CD4-positive, alpha-beta memory T cell (primary cell): ENCODE data around the gene PHF21A. TPM values are rescaled to one million over a fixed set of nuclear protein-coding genes. Genes with fewer than 3 reads are reported as not detected.
"Not testable (repeated sequence)": the region's sequence is repeated elsewhere in the genome, so short reads cannot be mapped to it uniquely, and the experiment has no call there.

ENCODE experiments used
- CTCF ChIA-PET: fragments of 350-600 bp; sonication (Branson Sonifier 250); formaldehyde crosslinking; loops from one replicate; lab custom pipeline; 2021; ENCODE audit warnings: inconsistent platforms; ENCODE audit not compliant: partially characterized antibody; lab: Charles Lee
- POLR2A ChIA-PET: fragments of 350-600 bp; sonication (Branson Sonifier 250); formaldehyde crosslinking; loops from one replicate; lab custom pipeline; 2021; ENCODE audit not compliant: partially characterized antibody; lab: Charles Lee
- DNase-seq, 5 donors: peaks; one replicate each; pipeline versions ENCODE4 v3.0.0 to v3.0.0-alpha.2; 2020 to 2022; ENCODE audit warnings: mixed read lengths in 1 of 5
- H3K27ac ChIP-seq: one replicate; pipeline ENCODE4 v1.7.0; 2013; ENCODE audit warnings: low read depth, low read length
- H3K27me3 ChIP-seq: 2 replicates; pipeline ENCODE4 v1.7.0; 2013; ENCODE audit warnings: mild to moderate bottlenecking, low read length, moderate library complexity; ENCODE audit not compliant: insufficient read depth
- H3K36me3 ChIP-seq: 2 replicates; pipeline ENCODE4 v1.7.0; 2013; ENCODE audit warnings: mild to moderate bottlenecking, low read length, moderate library complexity; ENCODE audit not compliant: insufficient read depth
- H3K4me1 ChIP-seq: 2 replicates; pipeline ENCODE4 v1.7.0; 2013; ENCODE audit warnings: mild to moderate bottlenecking, low read length, moderate library complexity; ENCODE audit not compliant: insufficient read depth
- H3K4me3 ChIP-seq, 2 donors: one replicate each; pipeline ENCODE4 v1.7.0; 2013; ENCODE audit warnings: low read length in 2 of 2, mild to moderate bottlenecking in 1 of 2
- H3K9me3 ChIP-seq, 2 donors: one replicate each; pipeline ENCODE4 v1.7.0; 2013; ENCODE audit warnings: low read length in 2 of 2, control low read depth in 1 of 2; ENCODE audit not compliant: control insufficient read depth in 1 of 2
- H3K27ac Mint-ChIP-seq, 7 donors: one replicate each; pipeline ENCODE4 v1.8.0; 2020 to 2021; ENCODE audit warnings: mixed read lengths in 7 of 7, mild to moderate bottlenecking in 6 of 7, inconsistent platforms in 3 of 7, moderate library complexity in 3 of 7
- H3K27me3 Mint-ChIP-seq, 2 donors: one replicate each; pipeline ENCODE4 v1.8.0; 2020 to 2021; ENCODE audit warnings: mixed read lengths in 2 of 2
- H3K36me3 Mint-ChIP-seq, 2 donors: one replicate each; pipeline ENCODE4 v1.8.0; 2020 to 2021; ENCODE audit warnings: mixed read lengths in 2 of 2, inconsistent platforms in 1 of 2, mild to moderate bottlenecking in 1 of 2
- H3K4me1 Mint-ChIP-seq, 4 donors: one replicate each; pipeline ENCODE4 v1.8.0; 2020 to 2021; ENCODE audit warnings: mixed read lengths in 4 of 4, mild to moderate bottlenecking in 1 of 4
- H3K4me3 Mint-ChIP-seq, 8 donors: one replicate each; pipeline ENCODE4 v1.8.0; 2020 to 2021; ENCODE audit warnings: mixed read lengths in 8 of 8, mild to moderate bottlenecking in 7 of 8, moderate library complexity in 6 of 8, inconsistent platforms in 3 of 8
- H3K9me3 Mint-ChIP-seq, 8 donors: one replicate each; pipeline ENCODE4 v1.8.0; 2020 to 2021; ENCODE audit warnings: mixed read lengths in 8 of 8, mild to moderate bottlenecking in 5 of 8, inconsistent platforms in 3 of 8, moderate library complexity in 1 of 8
- intact Hi-C: fragments of 100-400 bp; cut with micrococcal nuclease; formaldehyde crosslinking; loops from one replicate; pipeline ENCODE4 v1.15.1; 2023
- polyA plus RNA-seq, 2 donors: library from polyadenylated mRNA; unstranded; fragments of 300-500 nt; fragmentation: Illumina TruSeq; gene quantifications; one replicate each; pipeline ENCODE4 v1.2.3, GENCODE V29; 2021
- total RNA-seq, 2 experiments: library from RNA; stranded (reverse); gene quantifications; one replicate each; pipeline ENCODE4 v1.2.3, GENCODE V29; 2021

The PHF21A gene
- total and polyA plus RNA-seq, 4 experiments from 2014 or later: 3.7 to 68.4 (median 42.9) TPM

- Mint-ChIP-seq H3K36me3 (peaks cover 3 to 8% of the 10 kb centered on the region in 2 donors), H3K4me3 (no peak overlapping the region), H3K27ac (peak overlapping the region in 2 of 7 donors; percentile 9 to 19), H3K4me1 (peaks cover 6 to 17% (median 9%) of the 10 kb centered on the region in 4 donors), H3K9me3 (no peaks in the 10 kb centered on the region), H3K27me3 (no peaks in the 10 kb centered on the region)
- intact Hi-C loops: no loop called here
- DNase-seq: no peak
- CTCF ChIA-PET: no interaction called here
- no peaks in the 10 kb centered on the region for H3K27me3 ChIP-seq
- H3K36me3 ChIP-seq: no peaks in the 10 kb centered on the region
- H3K9me3 ChIP-seq: no peaks in the 10 kb centered on the region
- H3K4me1 ChIP-seq: no peaks in the 10 kb centered on the region
- H3K4me3 ChIP-seq: no peak overlapping the region
- POLR2A ChIA-PET: no interaction called here
- no peak overlapping the region for H3K27ac ChIP-seq
These were observed 87.2 kb downstream of the PHF21A start for GRCh38 chr11:46034041-46034440.

DNA sequence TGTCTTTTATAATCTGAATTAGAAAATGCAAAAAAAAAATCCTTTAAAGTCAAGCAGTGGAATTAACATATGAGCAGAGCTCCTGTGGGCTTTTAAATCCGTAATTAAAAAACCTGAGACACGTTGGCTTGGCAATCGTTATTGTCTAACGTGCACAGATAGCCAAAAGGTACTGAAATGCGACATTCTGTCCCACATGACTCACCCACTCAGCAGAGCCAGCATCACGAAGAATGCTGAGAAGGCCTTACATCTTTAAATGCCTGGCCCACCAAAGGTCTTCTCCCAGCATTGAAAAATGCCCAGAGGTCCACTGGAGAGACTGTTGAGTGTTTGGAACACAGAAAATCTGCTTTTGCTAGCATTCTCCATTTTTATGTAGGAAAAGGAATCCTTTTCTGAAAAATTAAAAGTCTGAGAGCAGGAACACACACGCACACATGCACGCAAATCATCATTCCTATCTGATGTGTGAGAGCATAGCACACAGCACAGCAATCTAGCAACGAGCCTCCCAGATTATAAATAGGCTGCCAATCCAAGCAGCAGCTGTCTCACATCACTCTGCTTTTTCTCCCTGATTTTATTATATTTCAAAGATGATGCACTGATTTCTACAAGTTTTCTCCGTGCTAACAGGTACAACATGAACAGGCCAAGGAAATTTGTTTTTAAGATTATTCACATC is 94.5 kb downstream of the PHF21A start:
- H3K27ac Mint-ChIP-seq: no peak overlapping the region
- intact Hi-C loops: no loop called here
- POLR2A ChIA-PET: no interaction called here
- H3K36me3 Mint-ChIP-seq: peaks cover 7 to 10% of the 10 kb centered on the region in 2 donors
- no peak overlapping the region for H3K27ac ChIP-seq
- H3K4me1 Mint-ChIP-seq: peaks cover 0 to 12% (median 6%) of the 10 kb centered on the region in 4 donors
- H3K27me3 Mint-ChIP-seq: no peaks in the 10 kb centered on the region
- H3K36me3 ChIP-seq: no peaks in the 10 kb centered on the region
- H3K9me3 ChIP-seq: no peaks in the 10 kb centered on the region
- H3K4me1 ChIP-seq: no peaks in the 10 kb centered on the region
- no peak overlapping the region for H3K4me3 Mint-ChIP-seq
- H3K9me3 Mint-ChIP-seq: no peaks in the 10 kb centered on the region
- CTCF ChIA-PET: no interaction called here
- no peak overlapping the region for H3K4me3 ChIP-seq
- DNase-seq: no peak
- H3K27me3 ChIP-seq: no peaks in the 10 kb centered on the region

GRCh38 chr11:46020084-46020599 is 101.1 kb downstream of the PHF21A start:
- Mint-ChIP-seq H3K27ac (peak overlapping the region in 1 of 7 donors; percentile 35), H3K4me3 (no peak overlapping the region), H3K9me3 (peaks cover 0 to under 1% (median 0%) of the 10 kb centered on the region in 8 donors), H3K36me3 (peaks cover 17 to 18% of the 10 kb centered on the region in 2 donors), H3K4me1 (peaks cover 6 to 15% (median 7%) of the 10 kb centered on the region in 4 donors), H3K27me3 (no peaks in the 10 kb centered on the region)
- Histone ChIP-seq H3K36me3 (no peaks in the 10 kb centered on the region), H3K9me3 (no peaks in the 10 kb centered on the region), H3K27me3 (no peaks in the 10 kb centered on the region), H3K4me3 (no peak overlapping the region), H3K27ac (no peak overlapping the region), H3K4me1 (no peaks in the 10 kb centered on the region)
- no peak for DNase-seq
- intact Hi-C loops: no loop called here
- POLR2A ChIA-PET: no interaction called here
- CTCF ChIA-PET: interaction anchor here (1.2 to 3.2 kb wide), 2 partner anchors 13 to 55 kb away, joined by 3 to 9 read pairs; no protein-coding TSS in a partner anchor

DNA sequence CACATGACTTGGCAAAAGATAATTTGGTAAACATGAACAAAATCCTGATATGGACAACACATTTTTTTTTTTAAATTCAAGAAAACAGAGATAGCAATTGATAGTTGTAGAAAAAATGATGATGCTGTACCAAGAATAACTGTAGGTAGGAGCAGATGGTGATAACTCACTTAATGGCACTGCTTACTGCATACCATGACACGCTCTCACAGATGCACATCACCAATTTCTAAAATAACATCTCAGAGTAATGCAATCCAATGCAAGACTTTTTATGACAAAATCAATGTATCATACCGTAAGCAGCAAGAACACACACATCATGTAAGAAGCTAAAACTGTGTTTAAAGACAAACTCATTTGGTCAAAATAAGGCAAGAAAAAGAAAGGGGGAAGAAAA is 102.6 kb downstream of the PHF21A start:
- intact Hi-C loops: no loop called here
- CTCF ChIA-PET: interaction anchor here (3.2 kb wide), 1 partner anchor 12 kb away, joined by 9 read pairs; no protein-coding TSS in a partner anchor
- no peak overlapping the region for H3K4me3 Mint-ChIP-seq

GRCh38 chr11:46017341-46017740 is 103.9 kb downstream of the PHF21A start:
- peaks cover 12 to 15% of the 10 kb centered on the region in 2 donors for H3K36me3 Mint-ChIP-seq
- no peak for DNase-seq
- H3K4me1 Mint-ChIP-seq: peaks cover 5 to 15% (median 6%) of the 10 kb centered on the region in 4 donors
- H3K36me3 ChIP-seq: no peaks in the 10 kb centered on the region
- CTCF ChIA-PET: interaction anchor here (1.4 to 3.2 kb wide), 2 partner anchors 11 to 24 kb away, joined by 3 to 9 read pairs; no protein-coding TSS in a partner anchor
- H3K27me3 Mint-ChIP-seq: no peaks in the 10 kb centered on the region
- intact Hi-C loops: no loop called here
- POLR2A ChIA-PET: no interaction called here
- H3K4me3 Mint-ChIP-seq: peak overlapping the region in 1 of 8 donors; percentile 8
- H3K9me3 Mint-ChIP-seq: peaks cover 0 to 2% (median 0%) of the 10 kb centered on the region in 8 donors
- H3K4me3 ChIP-seq: no peak overlapping the region
- H3K9me3 ChIP-seq: no peaks in the 10 kb centered on the region
- no peaks in the 10 kb centered on the region for H3K27me3 ChIP-seq
- H3K27ac ChIP-seq: no peak overlapping the region
- no peaks in the 10 kb centered on the region for H3K4me1 ChIP-seq
- H3K27ac Mint-ChIP-seq: no peak overlapping the region

More for the DNA sequence above, 102.6 kb downstream of the PHF21A start:
- Histone ChIP-seq H3K4me3 (no peak overlapping the region), H3K27me3 (no peaks in the 10 kb centered on the region), H3K27ac (no peak overlapping the region), H3K9me3 (no peaks in the 10 kb centered on the region), H3K36me3 (no peaks in the 10 kb centered on the region), H3K4me1 (no peaks in the 10 kb centered on the region)
- Mint-ChIP-seq H3K36me3 (peaks cover 16 to 18% of the 10 kb centered on the region in 2 donors), H3K4me1 (peaks cover 5 to 15% (median 6%) of the 10 kb centered on the region in 4 donors), H3K27ac (no peak overlapping the region), H3K9me3 (peaks cover 0 to 2% (median 0%) of the 10 kb centered on the region in 8 donors), H3K27me3 (no peaks in the 10 kb centered on the region)
- no peak for DNase-seq
- POLR2A ChIA-PET: no interaction called here

- Mint-ChIP-seq H3K9me3 (peaks cover 0 to 2% (median 0%) of the 10 kb centered on the region in 8 donors), H3K4me3 (no peak overlapping the region), H3K4me1 (peaks cover 0 to 15% (median 6%) of the 10 kb centered on the region in 4 donors), H3K27ac (peak overlapping the region in 2 of 7 donors; percentile 0 to 38), H3K36me3 (peaks cover 6 to 8% of the 10 kb centered on the region in 2 donors), H3K27me3 (no peaks in the 10 kb centered on the region)
- Histone ChIP-seq H3K4me1 (no peaks in the 10 kb centered on the region), H3K36me3 (no peaks in the 10 kb centered on the region), H3K27ac (no peak overlapping the region), H3K9me3 (no peaks in the 10 kb centered on the region), H3K27me3 (no peaks in the 10 kb centered on the region), H3K4me3 (no peak overlapping the region)
- CTCF ChIA-PET: interaction anchor here (2.3 kb wide), 1 partner anchor 10 kb away, joined by 15 read pairs; no protein-coding TSS in a partner anchor
- no peak for DNase-seq
- POLR2A ChIA-PET: interaction anchor here (0.6 kb wide), 2 partner anchors 948 to 1295 kb away, joined by 3 read pairs; no protein-coding TSS in a partner anchor
- intact Hi-C loops: no loop called here
These were observed 105.3 kb downstream of the PHF21A start for GRCh38 chr11:46015941-46016340.

GRCh38 chr11:46014168-46014567 is 107.1 kb downstream of the PHF21A start:
- H3K4me1 Mint-ChIP-seq: peaks cover 0 to 12% (median 1%) of the 10 kb centered on the region in 4 donors

More at GRCh38 chr11:46014168-46014567, 107.1 kb downstream of the PHF21A start:
- POLR2A ChIA-PET, H3K9me3 Mint-ChIP-seq, intact Hi-C loops, H3K27me3 Mint-ChIP-seq, H3K9me3 ChIP-seq, CTCF ChIA-PET, H3K4me3 ChIP-seq, DNase-seq, H3K27ac ChIP-seq, H3K4me3 Mint-ChIP-seq, H3K27ac Mint-ChIP-seq, H3K36me3 ChIP-seq, H3K4me1 ChIP-seq, H3K36me3 Mint-ChIP-seq, H3K27me3 ChIP-seq: not testable (repeated sequence)
